Lung (tissue), 12 donors: ENCODE data around the gene RAI1. TPM values are rescaled to one million over a fixed set of nuclear protein-coding genes. Genes with fewer than 3 reads are reported as not detected.

Experiments
- ATAC-seq: fragments of 200-7000 bp; cut with Tn5 transposase; one replicate; pipeline ENCODE4 v1.9.1; 2020; ENCODE audit warnings: moderate number of reproducible peaks; ENCODE audit not compliant: insufficient read depth, low FRiP score
- DNase-seq, 3 donors: peaks; one replicate each; pipeline ENCODE4 v3.0.0-alpha.2; 2013 to 2017
- H3K27ac ChIP-seq, 2 donors: one replicate each; pipeline ENCODE4 v1.5.1; 2013; ENCODE audit warnings: mild to moderate bottlenecking in 2 of 2, moderate library complexity in 2 of 2, control low read depth in 1 of 2, inconsistent platforms in 1 of 2, low read depth in 1 of 2, low read length in 1 of 2
- H3K27me3 ChIP-seq, 3 donors: one replicate each; pipeline ENCODE4 v1.5.1; 2013; ENCODE audit warnings: low read length in 2 of 3; ENCODE audit not compliant: control insufficient read depth in 3 of 3, insufficient read depth in 3 of 3
- H3K36me3 ChIP-seq, 4 donors: one replicate each; pipeline ENCODE4 v1.5.1; 2013; ENCODE audit warnings: low read length in 4 of 4, mild to moderate bottlenecking in 1 of 4, moderate library complexity in 1 of 4; ENCODE audit not compliant: control insufficient read depth in 4 of 4, insufficient read depth in 4 of 4
- H3K4me1 ChIP-seq, 5 donors: one replicate each; pipeline ENCODE4 v1.5.1; 2013; ENCODE audit warnings: low read length in 5 of 5, mild to moderate bottlenecking in 2 of 5, moderate library complexity in 1 of 5; ENCODE audit not compliant: control insufficient read depth in 5 of 5, insufficient read depth in 5 of 5
- H3K4me3 ChIP-seq: one replicate; pipeline ENCODE4 v1.5.1; 2013; ENCODE audit warnings: mild to moderate bottlenecking, control low read depth, moderate library complexity
- H3K9ac ChIP-seq, 2 donors: one replicate each; pipeline ENCODE4 v1.5.1; 2013; ENCODE audit warnings: low read length in 2 of 2, control low read depth in 1 of 2; ENCODE audit not compliant: insufficient read depth in 1 of 2
- H3K9me3 ChIP-seq, 4 donors: one replicate each; pipeline ENCODE4 v1.5.1; 2013; ENCODE audit warnings: low read length in 3 of 4, mild to moderate bottlenecking in 1 of 4, moderate library complexity in 1 of 4; ENCODE audit not compliant: control insufficient read depth in 4 of 4, insufficient read depth in 3 of 4
- CTCF ChIP-seq: IDR thresholded peaks from 2 replicates; pipeline ENCODE4 v1.5.1; 2012; ENCODE audit warnings: mild to moderate bottlenecking; ENCODE audit errors: control extremely low read depth, extremely low read depth
- WGBS, 2 donors: extraction: QIAGEN DNeasy Blood & Tissue Kit; methylation state at CpG; one replicate each; pipeline ENCODE4 v1.1.7; 2013; 5-methylcytosine and 5-hydroxymethylcytosine counted together
- polyA plus RNA-seq, 2 donors: library from polyadenylated mRNA; stranded (reverse); fragments of 200-250 nt; gene quantifications; one replicate each; pipeline ENCODE4 v1.2.1, GENCODE V29; 2013
- total RNA-seq, 2 donors: library from RNA; depleted of rRNA in 1 of 2; stranded (reverse); fragments of >200 nt in 1 of 2; gene quantifications; one replicate each; pipeline ENCODE4 v1.2.1, GENCODE V29; 2014 to 2021
- donor health status: control.
- donor health status: control.
- donor health status: Bipolar disorder and iron deficiency.
- donor health status: healthy.
- donor health status: DM: yes; HTN: yes; CAD: no.

Gene RAI1
- total and polyA plus RNA-seq, 4 donors = 14.5 to 44.4 (median 28.3) TPM

- no peak for DNase-seq
- Histone ChIP-seq H3K9ac (no peak overlapping the region), H3K36me3 (peaks cover 0 to 4% (median 0%) of the 10 kb centered on the region in 4 donors), H3K4me3 (no peak overlapping the region), H3K4me1 (peaks cover 0 to 33% (median 12%) of the 10 kb centered on the region in 5 donors), H3K27me3 (no peaks in the 10 kb centered on the region), H3K9me3 (peaks cover 0 to 2% (median 0%) of the 10 kb centered on the region in 4 donors), H3K27ac (peak overlapping the region in 1 of 2 donors; percentile 22)
- WGBS, 2 donors = 91 to 99% methylated on average over 8 of the region's 8 CpGs
- ATAC-seq = no peak
- no peak for TF ChIP-seq CTCF
These were observed 67.3 kb downstream of the RAI1 start for GRCh38 chr17:17748604-17749003.

GRCh38 chr17:17749025-17749772 lies 67.9 kb downstream of the RAI1 start:
- Histone ChIP-seq H3K27ac (peak overlapping the region in 1 of 2 donors; percentile 22), H3K4me3 (no peak overlapping the region), H3K36me3 (peaks cover 0 to 4% (median 0%) of the 10 kb centered on the region in 4 donors), H3K4me1 (peaks cover 0 to 34% (median 12%) of the 10 kb centered on the region in 5 donors), H3K27me3 (no peaks in the 10 kb centered on the region), H3K9ac (no peak overlapping the region), H3K9me3 (peaks cover 0 to 2% (median 0%) of the 10 kb centered on the region in 4 donors)
- ATAC-seq = no peak
- no peak for DNase-seq
- no peak for TF ChIP-seq CTCF
- 80 to 86% methylated on average over 17 of the region's 17 CpGs for WGBS, 2 donors

- Histone ChIP-seq H3K36me3 (peaks cover 0 to 4% (median 0%) of the 10 kb centered on the region in 4 donors), H3K9me3 (peaks cover 0 to 2% (median 0%) of the 10 kb centered on the region in 4 donors), H3K27ac (no peak overlapping the region), H3K4me3 (no peak overlapping the region), H3K27me3 (no peaks in the 10 kb centered on the region), H3K9ac (no peak overlapping the region), H3K4me1 (peaks cover 0 to 34% (median 12%) of the 10 kb centered on the region in 5 donors)
- 43 to 57% methylated on average over 6 of the region's 6 CpGs for WGBS, 2 donors
- DNase-seq (peak; percentile 71 to 75 (median 74)), ATAC-seq (no peak)
- no peak for TF ChIP-seq CTCF
These were observed 68.7 kb downstream of the RAI1 start for GRCh38 chr17:17749921-17750320.
